Putamen (tissue), 1 donor: ENCODE results near the gene TXNDC11.
"Not testable (repeated sequence)": the region's sequence is repeated elsewhere in the genome, so short reads cannot be mapped to it uniquely, and the experiment has no call there.

Experiments used
- DNase-seq: peaks from one replicate; pipeline ENCODE4 v3.0.0-alpha.2; 2016; ENCODE audit warnings: low spot score

TXNDC11 gene

GRCh38 chr16:11742536-11743307 lies at the start of gene TXNDC11:
Gene TXNDC11, minus strand, starts transcription at chr16:11742857. Its CDS starts 127 bp downstream, at chr16:11742730.
- peak; percentile 99 for DNase-seq

GRCh38 chr16:11791144-11791828 lies 48.6 kb upstream of the TXNDC11 start:
- no peak for DNase-seq

DNA sequence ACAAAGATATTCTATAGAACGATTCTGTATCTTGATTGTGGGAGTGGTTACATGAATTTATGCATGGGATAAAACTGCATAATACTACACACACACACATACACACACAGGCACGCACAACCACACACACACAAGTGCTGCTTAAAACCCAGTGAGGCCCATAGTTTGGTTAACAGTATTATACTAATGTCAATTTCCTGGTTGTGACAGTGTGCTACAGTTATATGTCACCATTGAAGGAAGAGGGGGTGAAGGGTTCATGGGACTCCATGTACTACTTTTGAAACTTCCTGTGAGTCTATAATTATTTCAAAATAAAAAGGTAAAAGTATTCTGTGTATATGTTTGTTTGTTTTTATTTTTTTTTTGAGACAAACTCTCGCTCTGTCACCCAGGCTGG lies 46.3 kb upstream of the TXNDC11 start:
- no peak for DNase-seq

DNA sequence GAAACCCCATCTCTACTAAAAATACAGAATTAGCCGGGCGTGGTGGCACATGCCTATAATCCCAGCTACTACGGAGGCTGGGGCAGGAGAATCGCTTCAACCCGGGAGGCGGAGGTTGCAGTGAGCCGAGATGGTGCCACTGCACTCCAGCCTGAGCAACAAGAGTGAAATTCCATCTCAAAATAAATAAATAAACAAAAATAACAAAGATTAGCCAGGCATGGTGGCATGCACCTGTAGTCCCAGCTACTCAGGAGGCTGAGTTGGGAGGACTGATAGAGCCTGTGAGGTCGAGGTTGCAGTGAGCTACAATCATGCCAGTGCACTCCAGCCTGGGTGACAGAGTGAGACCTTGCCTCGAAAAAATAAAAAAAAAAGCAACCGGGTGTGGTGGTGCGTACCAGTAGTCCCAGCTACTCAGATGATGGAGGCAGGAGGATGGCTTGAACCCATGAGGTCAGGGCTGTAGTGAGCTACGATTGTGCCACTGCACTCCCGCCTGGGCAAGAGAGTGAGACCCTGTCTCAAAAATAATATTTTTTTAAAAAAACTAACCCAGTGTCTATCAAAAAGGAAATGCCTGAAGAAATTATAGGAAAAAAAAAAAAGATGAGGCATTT lies 42.4 kb upstream of the TXNDC11 start:
- not testable (repeated sequence) for DNase-seq

GRCh38 chr16:11784381-11784780 lies 41.7 kb upstream of the TXNDC11 start:
- DNase-seq, result not testable (repeated sequence)

DNA sequence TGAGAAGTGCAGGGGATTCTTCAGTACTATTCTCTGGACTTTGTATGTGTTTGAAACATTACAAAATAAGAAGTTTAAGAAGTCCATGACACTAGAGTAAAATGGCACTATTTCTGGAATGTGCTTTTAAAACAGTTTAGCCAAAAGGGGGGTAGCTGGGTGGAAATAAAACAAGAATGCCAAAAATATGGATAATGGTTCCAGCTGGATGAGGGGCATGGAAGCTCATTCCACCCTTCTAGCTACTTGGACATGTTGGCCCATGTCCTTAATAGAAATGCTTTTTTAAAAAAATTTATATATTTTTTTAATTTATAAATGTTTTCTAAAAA lies 41.3 kb upstream of the TXNDC11 start:
- DNase-seq, result no peak

- DNase-seq, result no peak
These were observed 40.8 kb upstream of the TXNDC11 start for GRCh38 chr16:11783319-11784037.

DNA sequence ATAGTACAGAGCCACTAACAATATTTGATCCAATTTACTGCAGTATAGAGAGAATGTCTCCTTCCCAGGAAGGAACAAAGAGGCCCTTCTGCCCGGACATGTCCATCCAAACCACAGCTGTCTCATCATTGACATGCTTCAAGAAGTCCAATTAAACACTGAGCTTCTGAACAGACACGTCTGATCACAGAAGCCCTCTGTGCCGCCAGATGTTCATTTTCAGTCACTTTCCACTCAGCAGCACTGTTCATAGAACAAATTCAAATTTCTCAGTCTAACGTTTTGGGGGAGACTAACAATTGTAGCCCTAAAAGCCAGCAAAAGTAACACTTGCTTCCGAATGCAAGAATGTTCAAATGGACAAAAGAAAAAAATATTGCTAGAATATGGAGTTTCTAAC lies 39.1 kb upstream of the TXNDC11 start:
- peak; percentile 77 for DNase-seq

DNA sequence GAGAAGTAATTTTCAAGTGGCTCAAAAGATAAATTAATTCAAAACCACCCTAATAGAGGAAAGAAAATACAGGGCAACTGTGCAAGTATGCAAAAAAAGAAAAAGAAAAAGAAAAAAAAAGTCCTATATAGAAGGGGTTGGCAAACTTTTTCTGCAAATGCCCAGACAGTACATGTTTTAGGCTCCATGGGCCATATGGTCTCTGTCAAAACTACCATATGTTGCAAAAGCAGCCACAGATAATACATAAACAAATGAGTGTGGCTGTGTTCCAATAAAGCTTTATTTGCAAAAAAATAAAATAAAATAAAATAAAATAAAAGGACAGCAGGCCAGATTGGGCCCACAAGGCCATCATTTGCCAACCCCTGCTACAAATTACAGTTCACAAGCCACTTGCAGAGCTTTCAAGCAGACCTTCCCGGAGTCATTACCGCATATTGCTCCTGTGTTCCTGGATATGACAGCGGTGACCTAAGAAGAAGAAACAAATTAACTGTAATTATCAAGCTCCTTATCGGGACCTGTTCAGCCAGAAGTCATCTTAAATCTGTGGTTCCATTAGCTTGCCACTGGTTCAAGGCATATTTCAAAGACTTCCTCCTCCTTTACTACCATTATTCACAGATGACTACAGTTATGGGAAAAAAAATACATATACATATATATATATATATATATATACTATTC lies 38.5 kb upstream of the TXNDC11 start:
- DNase-seq, result no peak

DNA sequence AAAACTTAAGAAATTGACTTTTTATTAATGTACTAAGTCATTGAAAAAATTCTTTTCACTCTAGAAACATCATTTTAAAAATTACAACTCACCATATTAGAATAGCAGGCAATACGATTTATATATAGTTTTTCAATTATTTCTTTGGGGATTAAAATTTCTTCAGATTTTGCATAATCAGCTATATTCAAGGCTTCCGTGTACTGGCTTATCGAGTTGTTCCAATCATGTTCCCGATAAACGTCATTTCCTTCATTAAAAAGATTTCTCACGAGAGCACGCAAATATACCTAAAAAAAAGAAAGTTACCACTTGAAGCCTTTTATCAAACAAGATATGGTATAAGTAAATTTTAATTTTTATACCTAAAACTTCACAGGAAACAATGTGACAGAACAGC lies 36.4 kb upstream of the TXNDC11 start:
- DNase-seq, result no peak

- DNase-seq, result no peak
These were observed 31.5 kb upstream of the TXNDC11 start for GRCh38 chr16:11774065-11774626.

DNA sequence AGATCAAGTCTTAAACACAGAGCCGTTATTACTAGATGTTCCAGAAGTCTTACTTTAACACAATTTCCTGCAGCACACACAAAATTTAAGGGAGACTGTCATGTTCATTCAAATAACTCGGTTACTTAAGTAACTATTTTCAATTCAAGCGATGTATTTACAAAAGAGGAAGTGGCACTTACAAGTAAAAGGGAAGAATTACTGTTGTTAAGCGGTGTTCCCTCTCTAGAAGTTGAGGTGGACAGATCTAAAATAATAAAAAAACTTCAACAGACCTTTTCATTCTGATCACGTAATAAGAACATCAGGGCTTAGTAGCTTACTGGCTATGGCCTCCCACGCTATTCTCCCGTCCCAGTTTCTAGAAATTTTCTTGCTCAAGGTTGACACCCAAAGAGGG lies 26.2 kb upstream of the TXNDC11 start:
- no peak for DNase-seq

- DNase-seq, result no peak
These were observed 19.8 kb upstream of the TXNDC11 start for GRCh38 chr16:11762431-11762830.

- DNase-seq, result no peak
These were observed 17.3 kb upstream of the TXNDC11 start for GRCh38 chr16:11759997-11760396.

GRCh38 chr16:11759163-11759834 lies 16.6 kb upstream of the TXNDC11 start:
- DNase-seq, result no peak

- DNase-seq, result no peak
These were observed 15.3 kb upstream of the TXNDC11 start for GRCh38 chr16:11757671-11758545.

GRCh38 chr16:11756248-11756647 lies 13.6 kb upstream of the TXNDC11 start:
- DNase-seq, result no peak

GRCh38 chr16:11755022-11755760 lies 12.5 kb upstream of the TXNDC11 start:
- no peak for DNase-seq

- no peak for DNase-seq
These were observed 10.2 kb upstream of the TXNDC11 start for GRCh38 chr16:11752856-11753255.
